GM19397 (cell line): ENCODE data around the gene PEPD.

Experiments used
- ATAC-seq: cut with Tn5 transposase; IDR thresholded peaks from one replicate; pipeline ENCODE4 v1.9.1; 2021; ENCODE audit warnings: mild to moderate bottlenecking, moderate library complexity; ENCODE audit not compliant: unreplicated experiment

Gene PEPD

DNA sequence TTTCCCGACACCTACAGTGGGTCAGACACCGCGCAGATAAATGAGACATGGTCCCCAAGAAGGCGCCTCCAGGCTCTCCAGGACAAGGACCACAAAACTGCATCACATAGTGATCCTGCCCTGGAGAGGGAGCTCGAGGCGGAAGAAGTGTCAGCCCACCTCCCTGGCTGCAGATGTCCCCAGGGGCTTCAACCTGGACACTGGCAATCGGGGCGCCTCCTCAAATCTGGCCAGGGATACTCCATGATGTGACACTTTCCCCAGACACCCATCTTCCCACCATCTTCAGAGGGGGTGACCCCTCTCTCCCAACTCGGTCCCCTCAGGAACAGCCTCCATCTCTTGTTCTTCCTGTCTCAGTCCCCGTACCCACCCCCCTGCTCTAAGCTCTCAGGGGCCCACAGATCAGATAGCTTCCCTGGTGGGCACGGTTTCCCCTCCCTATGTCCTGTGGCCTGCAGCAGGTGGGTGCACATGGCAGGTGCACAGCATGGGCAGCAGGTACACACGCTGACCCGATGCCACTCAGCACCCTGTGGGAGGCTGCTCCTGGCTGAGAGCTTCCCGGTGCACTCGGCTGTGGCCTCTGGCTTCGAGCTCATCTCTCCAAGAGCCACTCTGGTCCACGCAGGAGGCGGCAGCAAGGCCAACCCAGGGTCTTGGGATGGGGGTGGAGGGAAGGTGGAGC lies 61.2 kb downstream of the PEPD start:
- no peak for ATAC-seq

DNA sequence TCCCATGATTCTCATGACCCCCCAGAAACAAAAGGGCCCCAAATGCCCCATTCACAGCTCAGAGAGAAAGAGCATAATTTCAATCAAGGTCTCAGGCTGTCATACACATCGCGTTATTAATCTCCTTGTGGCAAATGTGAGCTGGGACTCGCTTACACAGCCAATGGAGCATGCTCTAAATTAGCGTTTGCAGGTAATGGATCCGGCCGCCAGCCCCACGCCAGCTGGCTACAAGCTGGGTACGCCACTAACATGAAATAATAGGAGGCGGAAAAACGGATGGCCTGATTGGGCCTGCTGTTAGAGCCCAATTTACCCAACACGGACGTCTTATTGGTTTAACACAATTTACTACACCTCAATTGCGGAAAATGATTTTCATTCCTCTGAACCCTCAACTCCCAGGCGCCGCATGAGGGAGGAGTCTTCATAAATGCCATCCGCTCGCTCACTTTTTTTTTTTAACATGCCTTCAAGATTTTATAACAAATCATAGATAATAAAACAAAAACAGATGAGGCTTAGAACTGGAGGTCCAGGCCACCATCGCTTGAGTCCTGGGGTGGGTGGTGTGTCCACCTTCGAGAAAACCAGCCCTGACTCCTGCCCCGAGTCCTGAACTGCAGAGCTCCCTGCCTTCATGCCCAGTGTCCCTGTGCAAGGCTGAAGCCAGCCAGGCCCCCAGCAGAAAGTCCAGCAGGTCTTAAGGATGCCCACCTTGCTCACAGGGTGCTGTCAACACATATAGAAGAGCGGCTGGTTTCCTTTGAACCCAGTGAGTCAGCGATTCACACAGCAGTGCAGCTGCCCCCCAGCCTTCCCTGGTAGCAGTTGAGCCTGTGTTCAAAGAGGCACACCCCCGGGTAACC lies 62.1 kb downstream of the PEPD start:
- no peak for ATAC-seq

DNA sequence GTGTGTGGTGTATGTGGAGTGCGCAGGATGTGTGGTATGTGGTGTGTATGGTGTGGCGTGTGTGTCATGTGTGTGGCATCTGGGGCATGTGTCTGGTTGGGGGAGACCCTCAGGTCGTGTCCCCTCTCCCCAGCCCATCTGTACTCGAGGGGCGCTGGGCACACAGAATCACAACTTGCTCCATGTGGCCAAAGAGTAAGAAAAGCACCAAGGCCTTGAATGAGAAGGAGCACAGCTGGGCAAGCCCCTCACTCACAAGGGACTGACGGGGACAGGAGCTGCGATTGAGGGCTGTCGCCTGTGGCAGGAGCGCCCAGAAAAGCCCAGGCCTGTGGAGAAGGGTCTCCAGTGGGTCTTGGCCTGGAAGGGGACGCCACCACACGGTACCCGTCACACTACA lies 62.8 kb downstream of the PEPD start:
- no peak for ATAC-seq

DNA sequence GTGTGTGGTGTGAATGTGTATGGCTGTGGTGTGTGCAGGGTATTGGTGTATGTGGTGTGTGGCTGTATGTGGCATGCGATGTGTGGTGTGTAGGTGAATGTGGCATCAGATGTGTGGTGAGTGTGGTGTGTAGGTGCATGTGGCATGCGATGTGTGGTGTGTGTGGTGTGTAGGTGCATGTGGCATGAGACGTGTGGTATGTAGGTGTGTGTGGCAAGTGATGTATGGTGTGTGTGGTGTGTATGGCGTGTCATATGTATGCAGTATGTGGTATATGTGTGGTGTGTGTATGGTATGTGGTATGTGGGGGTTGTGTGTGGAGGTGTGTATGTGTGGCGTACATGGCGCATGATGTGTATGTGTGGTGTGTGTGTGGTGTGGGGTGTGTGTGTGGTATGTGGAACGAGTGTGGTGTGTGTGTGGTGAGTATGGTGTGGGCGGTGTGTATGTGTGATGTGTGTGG lies 63.4 kb downstream of the PEPD start:
- no peak for ATAC-seq

DNA sequence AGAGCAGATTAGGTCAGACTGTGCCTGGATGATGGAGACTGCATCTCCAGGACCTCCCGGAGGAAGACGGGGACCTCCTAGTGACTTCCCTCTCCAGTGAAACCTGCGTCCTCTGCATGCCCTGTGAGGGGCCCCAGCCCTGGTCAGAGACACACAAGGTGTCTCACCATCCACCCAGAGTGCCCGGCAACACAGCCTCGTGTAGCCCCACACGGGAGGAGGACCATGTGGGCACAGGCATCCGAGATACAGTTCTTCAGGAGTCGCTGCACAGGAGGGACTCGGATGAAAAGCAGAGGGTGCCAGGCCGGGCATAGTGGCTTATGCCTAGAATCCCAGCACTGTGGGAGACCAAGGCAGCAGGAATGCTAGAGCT lies 64.8 kb downstream of the PEPD start:
- no peak for ATAC-seq

DNA sequence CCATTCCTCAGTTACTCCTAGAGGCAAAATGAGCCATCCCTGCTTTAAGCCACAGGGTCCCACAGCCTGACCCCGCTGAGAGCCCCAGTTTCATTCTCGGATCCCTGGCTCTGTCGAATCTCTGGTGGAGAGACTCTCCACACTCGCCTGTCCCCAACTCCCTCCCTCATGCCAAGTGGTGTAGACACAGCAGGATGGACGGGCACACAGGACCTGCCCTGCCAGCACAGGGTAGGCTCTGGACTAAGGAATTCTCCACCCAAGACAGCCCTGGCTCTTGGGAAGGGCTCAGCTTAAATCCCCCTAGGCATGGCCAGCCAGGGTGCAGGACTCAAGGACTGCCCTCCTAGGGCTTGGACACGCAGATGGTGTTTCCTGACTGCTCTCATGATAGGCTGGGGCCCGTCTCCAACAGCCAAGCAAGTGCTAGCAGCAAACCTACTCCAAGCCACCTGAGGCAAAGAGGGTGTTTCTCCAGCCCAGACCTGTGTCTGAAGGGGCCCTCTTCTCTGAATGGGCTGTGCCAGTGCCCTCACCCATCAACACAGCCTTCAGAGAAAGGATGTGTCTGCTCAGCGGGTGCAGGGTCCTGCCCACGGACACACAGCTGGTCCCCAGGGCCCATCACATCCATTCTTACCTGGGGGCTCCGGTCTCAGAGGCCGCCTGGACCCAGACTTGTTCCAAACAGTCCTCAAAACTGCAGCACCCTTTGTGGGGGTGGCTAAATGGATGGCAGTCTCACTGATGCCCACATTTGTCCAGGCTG lies 65.3 kb downstream of the PEPD start:
- ATAC-seq, result no peak

DNA sequence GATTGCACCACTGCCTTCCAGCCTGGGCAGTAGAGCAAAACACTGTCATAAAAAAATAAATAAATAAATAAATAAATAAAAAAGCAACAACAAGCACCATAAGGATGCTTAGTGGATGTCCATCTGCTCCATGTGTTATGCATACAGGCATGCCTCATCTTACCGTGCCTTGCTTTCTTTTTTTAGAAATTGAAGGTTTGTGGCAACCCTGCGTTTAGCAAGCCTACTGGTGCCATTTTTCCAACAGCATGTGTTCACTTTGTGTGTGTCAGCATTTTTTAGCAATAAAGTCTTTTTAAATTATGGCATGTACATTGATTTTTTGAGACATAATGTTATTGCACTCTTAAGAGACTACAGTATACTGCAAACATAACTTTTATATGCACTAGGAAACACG lies 68.3 kb downstream of the PEPD start:
- no peak for ATAC-seq

DNA sequence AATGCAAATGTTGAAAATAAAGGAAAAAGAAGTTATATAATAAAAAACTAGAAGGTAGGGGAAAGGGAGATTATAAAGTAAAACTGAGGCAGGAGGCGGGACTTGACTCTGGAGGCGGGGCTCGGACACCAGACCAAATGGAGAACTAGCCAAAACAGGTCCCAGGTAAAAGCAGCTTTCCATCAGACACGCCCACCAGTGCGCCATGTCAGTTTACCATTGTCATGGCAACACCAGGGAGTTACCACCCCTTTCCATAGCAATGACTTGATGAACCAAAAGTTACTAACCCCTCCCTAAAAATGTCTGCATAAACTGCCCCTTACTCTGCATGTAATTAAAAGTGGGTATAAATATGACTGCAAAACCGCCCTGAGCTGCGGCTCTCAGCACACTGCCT lies 70.9 kb downstream of the PEPD start:
- no peak for ATAC-seq

DNA sequence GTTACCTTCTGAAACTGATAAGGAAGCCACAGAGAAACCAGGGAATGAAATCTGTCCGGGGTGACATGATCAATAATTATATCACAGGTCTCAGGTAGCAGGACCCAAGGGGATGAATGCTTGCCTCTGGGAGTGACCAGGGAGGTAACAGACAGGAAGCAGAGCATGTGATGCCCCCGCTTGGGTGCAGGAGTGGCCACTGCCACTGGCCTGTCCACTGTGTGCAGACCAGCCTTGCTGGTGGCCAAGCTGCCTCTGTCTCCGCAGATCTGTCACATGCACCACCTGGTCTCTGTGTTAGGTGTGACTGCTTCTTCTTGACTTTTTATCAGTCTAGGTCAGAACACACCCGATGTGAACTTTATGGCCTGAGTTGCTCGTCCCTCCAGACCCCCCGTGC lies 71.8 kb downstream of the PEPD start:
- no peak for ATAC-seq

DNA sequence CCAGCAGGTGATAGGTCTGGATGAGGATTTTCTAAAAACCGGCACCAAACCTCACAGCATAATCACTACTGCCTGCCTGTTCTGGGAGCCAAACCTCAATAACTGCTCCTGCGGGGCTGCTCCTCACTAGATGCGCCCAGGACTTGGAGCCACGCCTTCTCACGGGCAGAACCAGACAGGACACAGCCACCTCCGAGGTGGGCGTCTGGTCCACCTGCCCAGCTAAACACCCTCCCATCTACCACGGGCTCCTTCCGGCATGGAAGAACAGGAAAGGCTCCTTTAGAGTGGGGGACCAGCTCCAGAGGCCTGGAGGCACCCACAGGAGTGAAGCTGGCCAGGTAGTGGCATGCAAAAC lies 73.5 kb downstream of the PEPD start:
- no peak for ATAC-seq

DNA sequence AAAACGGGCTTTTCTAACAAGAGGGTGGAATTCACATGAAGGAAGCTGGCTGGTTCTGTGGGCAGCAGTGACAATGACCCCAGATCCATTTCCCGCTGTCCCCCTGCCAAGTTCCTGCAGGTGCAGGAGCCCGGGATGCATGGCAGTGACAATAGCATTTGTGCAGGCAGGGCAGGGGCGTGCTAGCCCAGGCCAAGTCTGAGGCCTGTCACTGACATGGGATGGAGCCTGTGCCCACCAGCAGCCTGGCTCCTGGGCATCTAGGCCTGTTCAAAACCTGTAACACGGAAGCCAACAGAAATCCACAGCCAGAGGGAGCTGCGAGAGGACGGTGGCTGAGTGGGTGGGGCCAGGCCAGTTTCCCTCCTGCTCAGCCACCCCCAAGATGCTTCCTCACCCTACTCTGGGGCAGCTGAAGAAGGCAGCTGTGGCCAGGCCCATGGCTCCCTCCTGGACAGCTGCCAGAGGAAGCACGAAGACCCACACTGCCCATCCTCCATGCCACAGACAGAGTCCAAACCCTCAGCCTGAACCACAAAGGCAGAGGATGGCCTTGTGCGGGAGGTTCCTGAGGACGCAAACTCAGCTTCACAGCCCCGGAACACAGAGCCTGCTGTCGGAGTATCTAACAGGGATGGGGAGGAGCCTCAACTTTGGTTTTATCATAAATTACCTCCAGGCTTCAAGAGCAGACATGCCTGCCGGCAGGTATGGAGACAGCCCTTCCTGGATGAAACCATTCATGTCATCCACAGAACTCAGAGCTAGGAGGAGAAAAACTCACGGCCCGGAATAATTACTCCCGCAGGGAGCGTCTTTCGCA lies 74.0 kb downstream of the PEPD start:
- ATAC-seq, result no peak

DNA sequence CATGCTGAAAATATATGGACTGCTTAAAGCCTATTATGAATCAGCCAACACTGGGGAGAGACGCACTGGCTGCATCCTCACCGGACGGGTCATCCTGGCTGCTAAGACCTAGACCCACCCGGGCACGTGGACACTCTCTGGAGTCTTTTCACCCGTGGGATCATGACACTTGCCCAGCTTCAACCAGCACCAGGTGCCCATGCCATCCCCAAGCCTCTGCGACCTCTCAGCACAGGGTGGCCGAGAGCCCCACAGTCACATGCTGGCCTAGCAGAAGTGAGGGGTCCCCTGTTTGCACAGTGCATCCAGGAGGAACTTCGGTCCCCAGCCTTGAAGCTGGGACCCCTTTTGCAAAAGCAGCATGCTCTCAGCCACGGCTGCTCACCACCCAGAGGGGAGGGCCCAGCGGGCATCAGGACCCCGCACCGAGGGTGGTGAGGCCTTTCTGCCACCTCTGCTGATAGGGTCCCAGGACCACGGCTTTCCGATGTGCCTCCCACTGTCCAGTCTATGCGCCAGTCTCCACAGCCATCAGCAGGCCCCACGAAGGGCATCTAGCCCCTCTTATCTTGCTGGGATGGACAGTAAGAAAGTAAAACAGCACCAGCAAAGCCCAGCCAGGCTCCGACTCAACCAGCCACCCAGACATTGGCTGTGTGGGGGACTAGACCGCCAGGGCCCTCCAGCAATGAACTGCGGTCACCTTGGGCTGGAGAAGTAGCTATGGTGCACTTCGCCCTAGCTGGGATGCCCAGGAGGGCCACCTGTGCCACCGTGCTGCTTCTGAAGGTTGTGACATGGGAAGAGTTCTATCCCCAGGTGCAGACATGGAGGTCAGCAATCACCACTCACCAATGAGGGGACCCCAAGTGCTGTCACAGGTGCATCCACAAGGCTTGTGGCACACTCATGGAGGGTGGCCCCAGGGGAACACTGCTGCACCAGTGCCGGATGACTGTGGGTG lies 75.0 kb downstream of the PEPD start:
- ATAC-seq, result no peak

DNA sequence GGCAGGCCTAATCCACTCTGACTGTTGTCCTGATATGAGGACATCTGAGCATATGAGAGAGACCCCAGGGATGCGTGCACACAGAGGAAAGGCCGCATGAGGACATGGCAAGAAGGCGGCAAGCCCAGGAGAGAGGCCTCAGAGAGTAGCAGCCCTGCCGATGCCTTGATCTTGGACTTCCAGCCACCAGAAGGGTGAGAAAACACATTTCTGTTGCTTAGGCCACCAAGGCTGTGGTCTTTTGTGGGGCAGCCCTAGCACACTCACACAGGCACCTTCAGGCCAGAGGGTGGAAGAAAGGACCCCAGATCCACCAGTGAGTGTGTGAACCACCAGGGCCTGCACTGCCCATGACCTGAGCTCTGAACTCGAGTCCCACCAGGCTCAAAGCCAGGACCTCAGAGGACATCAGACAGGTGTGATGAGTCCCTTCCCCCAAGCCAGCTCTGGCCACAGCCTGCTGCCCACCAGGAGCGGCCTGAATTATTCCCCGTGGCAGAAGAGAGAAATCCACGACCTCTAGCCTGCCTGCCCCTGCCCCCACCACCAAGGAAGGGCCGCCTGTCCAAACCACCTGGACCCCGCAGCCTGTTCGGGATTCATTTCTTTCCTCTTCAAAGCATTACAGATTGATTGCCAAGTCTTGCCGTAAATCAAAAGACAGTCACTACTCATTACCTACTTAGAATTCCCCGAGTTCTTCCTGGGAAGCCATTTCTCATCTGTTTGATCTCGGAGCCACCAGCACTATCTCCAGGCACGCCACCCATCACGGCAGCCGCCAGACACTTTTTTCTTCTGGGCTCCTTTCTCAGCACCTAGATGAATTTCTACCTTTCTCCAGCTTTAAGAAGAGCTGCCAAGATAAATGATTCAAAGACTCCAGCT lies 75.9 kb downstream of the PEPD start:
- no peak for ATAC-seq

DNA sequence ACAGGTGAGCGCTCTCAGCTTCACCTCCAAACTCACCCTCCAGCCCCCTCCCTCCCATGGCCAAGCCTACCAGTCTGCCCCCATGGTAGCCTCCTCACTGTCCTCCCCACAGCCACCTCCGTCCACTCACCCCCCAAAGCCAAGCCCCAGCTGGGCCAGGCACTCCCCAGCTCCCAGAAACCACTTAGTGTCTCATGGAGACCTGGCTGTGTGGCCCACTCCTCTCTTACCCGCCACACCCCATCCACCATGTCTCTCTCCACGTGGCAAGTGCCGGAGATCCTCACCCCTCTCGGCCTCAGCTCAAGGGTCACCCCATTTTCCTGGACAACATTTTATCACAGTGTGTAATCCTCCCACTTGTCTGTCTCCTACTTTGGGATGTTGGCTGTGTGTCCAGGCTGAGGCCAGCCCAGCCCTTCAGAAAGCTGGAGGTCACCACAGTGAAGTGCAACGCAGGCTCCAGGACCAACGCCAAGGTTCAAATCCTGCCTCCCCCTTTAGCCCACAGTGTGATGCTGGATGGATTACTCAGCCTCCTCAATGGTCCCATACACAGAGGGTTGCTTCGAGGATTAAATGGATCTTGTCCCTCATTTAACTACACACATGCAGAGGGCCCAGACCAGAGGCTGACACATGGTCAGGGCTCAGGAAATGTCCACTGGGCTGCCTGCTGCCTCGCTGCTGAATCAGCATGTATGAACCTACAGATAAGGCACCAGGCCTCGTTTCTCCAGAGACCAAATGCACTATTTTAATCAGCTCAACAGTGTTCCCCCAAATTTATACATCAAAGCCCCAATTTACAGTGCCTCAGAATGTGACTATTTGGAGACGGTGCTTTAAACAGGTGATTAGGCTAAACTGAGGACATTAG lies 76.8 kb downstream of the PEPD start:
- ATAC-seq, result no peak

DNA sequence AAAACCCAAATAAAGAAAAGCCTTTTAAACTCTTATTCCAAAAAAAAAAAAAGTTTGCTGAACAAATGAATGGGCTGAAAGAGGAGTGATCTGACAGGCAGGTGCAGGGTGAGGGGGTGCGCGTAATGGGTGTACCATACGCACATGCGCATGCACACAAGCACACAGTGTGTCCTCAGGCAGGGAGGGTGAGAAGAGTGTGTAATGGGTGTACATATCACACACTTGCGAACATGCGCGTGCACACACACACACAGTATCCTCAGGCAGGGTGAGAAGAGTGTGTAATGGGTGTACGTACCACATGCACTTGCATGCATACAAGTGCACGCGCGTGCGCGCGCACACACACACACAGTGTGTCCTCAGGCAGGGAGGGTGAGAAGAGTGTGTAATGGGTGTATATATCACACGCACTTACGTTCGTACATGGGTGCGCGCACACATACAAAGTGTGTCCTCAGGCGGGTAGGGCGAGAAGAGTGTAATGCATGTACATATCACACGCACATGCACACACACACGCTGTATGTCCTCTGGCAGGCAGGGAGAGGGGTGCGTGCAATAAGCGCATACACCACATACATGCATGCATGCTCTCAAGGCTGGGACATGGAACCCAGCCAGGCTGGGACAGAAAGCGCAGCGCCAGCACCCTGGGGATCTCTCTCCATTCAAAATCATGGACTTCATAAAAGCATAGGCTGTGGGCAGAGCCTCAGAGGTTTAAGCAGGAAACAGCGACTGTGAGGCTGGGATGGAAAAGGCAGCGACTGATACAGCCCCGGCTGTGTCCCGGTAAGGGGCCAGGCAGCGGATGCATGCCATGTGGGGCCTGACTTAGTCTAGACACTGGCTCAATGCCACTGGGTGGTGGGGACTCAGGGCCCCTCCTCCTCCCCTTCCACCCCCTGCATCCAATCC lies 77.7 kb downstream of the PEPD start:
- no peak for ATAC-seq

DNA sequence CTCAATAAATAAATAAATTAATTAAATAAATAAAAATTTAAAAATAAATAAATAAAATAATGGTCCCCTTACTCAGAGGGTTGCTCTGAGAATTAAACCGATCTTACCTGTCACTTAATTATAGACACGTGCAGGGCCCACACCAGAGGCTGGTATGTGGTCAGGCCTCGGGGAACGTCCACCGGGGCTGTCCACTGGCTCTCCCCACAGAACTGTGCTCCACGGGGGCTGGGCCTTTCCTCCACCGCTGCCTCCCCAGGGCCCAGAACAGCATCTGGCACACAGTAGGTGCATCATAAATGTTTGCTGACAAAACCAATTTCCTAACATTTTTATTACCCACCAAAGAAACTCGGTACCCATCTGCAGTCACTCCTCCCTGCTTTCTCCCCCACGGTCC lies 78.9 kb downstream of the PEPD start:
- ATAC-seq, result no peak

DNA sequence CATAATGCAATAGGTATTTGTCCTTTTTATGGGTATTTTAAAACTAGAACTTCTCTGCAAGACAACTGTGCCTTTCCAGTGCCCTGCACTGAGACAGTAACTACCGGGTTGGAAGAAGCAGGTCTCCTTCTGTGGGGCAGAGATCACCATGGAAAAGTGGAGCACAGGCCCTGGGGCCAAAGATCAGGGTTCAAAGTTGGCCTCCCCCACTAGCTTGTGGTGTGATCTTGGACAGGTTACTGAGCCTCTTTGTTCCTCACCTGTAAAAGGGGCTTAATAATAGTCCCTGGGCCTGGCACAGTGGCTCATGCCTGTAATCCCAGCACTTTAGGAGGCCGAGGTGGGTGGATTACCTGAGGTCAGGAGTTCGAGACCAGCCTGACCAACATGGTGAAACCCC lies 79.8 kb downstream of the PEPD start:
- ATAC-seq, result no peak
